ENCODE measurements around the gene PDSS2. TPM values are rescaled to one million over a fixed set of nuclear protein-coding genes. Genes with fewer than 3 reads are reported as not detected.

The PDSS2 gene
- total and polyA plus RNA-seq, 4 donors: 10.5 to 20.9 (median 16.0) TPM

DNA sequence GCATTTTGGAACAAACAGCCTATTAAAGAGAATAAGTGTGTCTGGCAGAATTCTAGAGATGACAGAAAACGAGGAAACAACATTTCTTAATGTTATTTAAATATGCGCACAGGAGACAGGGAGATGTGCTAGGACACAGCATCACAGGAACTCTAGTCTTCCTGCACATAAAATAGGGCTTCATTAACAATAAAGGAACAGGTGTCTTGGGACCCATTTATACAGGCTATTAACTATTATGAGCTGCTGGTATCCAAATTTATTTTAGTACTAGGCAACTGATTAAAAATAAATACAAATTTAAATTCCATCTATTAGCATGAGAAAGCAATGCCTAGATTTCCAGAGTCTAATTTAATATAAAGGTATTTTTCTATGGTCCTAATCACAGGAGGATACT lies 102.3 kb downstream of the PDSS2 start:
- Histone ChIP-seq H3K27ac (ENCODE audit: low read depth in 1 of 2, low read length in 2 of 2) (no peak overlapping the region), H3K27me3 (ENCODE audit: control insufficient read depth in 4 of 4, insufficient read depth in 4 of 4, low read length in 3 of 4) (no peaks in the 10 kb centered on the region), H3K36me3 (ENCODE audit: control insufficient read depth in 4 of 4, insufficient read depth in 3 of 4, low read depth in 1 of 4, low read length in 3 of 4) (no peaks in the 10 kb centered on the region), H3K4me3 (ENCODE audit: low read depth in 1 of 3, low read length in 3 of 3) (no peak overlapping the region), H3K4me1 (ENCODE audit: control insufficient read depth in 4 of 4, insufficient read depth in 4 of 4, low read length in 3 of 4) (peaks cover 0 to under 1% (median 0%) of the 10 kb centered on the region in 4 donors), H3K9me3 (ENCODE audit: control insufficient read depth in 4 of 4, low read length in 3 of 4) (no peaks in the 10 kb centered on the region), H3K9ac (ENCODE audit: low read depth in 1 of 2, low read length in 2 of 2) (no peak overlapping the region)
- TF ChIP-seq JUND (IDR thresholded peaks at IDR 0.05) (no peak), FOXA2 (IDR thresholded peaks at IDR 0.05) (no peak), FOXA1 (IDR thresholded peaks at IDR 0.05) (no peak), RAD21 (IDR thresholded peaks at IDR 0.05) (no peak), SP1 (IDR thresholded peaks at IDR 0.05) (no peak), EGR1 (IDR thresholded peaks at IDR 0.05; ENCODE audit: low read depth in 2 of 2) (no peak), GABPA (IDR thresholded peaks at IDR 0.05 in 1 of 2, conservative IDR thresholded peaks at IDR 0.05 in 1 of 2) (no peak), RXRA (IDR thresholded peaks at IDR 0.05) (no peak), TAF1 (conservative IDR thresholded peaks at IDR 0.05) (no peak), YY1 (IDR thresholded peaks at IDR 0.05) (no peak), NR2F2 (IDR thresholded peaks at IDR 0.05) (no peak), HNF4G (IDR thresholded peaks at IDR 0.05) (no peak), HNF4A (conservative IDR thresholded peaks at IDR 0.05) (no peak)
- TF ChIP-seq, protein P1, sequence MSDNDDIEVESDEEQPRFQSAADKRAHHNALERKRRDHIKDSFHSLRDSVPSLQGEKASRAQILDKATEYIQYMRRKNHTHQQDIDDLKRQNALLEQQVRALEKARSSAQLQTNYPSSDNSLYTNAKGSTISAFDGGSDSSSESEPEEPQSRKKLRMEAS (IDR thresholded peaks at IDR 0.05): no peak
- TF ChIP-seq, protein P2, sequence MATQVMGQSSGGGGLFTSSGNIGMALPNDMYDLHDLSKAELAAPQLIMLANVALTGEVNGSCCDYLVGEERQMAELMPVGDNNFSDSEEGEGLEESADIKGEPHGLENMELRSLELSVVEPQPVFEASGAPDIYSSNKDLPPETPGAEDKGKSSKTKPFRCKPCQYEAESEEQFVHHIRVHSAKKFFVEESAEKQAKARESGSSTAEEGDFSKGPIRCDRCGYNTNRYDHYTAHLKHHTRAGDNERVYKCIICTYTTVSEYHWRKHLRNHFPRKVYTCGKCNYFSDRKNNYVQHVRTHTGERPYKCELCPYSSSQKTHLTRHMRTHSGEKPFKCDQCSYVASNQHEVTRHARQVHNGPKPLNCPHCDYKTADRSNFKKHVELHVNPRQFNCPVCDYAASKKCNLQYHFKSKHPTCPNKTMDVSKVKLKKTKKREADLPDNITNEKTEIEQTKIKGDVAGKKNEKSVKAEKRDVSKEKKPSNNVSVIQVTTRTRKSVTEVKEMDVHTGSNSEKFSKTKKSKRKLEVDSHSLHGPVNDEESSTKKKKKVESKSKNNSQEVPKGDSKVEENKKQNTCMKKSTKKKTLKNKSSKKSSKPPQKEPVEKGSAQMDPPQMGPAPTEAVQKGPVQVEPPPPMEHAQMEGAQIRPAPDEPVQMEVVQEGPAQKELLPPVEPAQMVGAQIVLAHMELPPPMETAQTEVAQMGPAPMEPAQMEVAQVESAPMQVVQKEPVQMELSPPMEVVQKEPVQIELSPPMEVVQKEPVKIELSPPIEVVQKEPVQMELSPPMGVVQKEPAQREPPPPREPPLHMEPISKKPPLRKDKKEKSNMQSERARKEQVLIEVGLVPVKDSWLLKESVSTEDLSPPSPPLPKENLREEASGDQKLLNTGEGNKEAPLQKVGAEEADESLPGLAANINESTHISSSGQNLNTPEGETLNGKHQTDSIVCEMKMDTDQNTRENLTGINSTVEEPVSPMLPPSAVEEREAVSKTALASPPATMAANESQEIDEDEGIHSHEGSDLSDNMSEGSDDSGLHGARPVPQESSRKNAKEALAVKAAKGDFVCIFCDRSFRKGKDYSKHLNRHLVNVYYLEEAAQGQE (IDR thresholded peaks at IDR 0.05): no peak
- TF ChIP-seq, protein P3, sequence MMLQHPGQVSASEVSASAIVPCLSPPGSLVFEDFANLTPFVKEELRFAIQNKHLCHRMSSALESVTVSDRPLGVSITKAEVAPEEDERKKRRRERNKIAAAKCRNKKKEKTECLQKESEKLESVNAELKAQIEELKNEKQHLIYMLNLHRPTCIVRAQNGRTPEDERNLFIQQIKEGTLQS (IDR thresholded peaks at IDR 0.05): no peak
- TF ChIP-seq, protein P4, sequence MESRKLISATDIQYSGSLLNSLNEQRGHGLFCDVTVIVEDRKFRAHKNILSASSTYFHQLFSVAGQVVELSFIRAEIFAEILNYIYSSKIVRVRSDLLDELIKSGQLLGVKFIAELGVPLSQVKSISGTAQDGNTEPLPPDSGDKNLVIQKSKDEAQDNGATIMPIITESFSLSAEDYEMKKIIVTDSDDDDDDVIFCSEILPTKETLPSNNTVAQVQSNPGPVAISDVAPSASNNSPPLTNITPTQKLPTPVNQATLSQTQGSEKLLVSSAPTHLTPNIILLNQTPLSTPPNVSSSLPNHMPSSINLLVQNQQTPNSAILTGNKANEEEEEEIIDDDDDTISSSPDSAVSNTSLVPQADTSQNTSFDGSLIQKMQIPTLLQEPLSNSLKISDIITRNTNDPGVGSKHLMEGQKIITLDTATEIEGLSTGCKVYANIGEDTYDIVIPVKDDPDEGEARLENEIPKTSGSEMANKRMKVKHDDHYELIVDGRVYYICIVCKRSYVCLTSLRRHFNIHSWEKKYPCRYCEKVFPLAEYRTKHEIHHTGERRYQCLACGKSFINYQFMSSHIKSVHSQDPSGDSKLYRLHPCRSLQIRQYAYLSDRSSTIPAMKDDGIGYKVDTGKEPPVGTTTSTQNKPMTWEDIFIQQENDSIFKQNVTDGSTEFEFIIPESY (IDR thresholded peaks at IDR 0.05): no peak
- TF ChIP-seq, protein P5, sequence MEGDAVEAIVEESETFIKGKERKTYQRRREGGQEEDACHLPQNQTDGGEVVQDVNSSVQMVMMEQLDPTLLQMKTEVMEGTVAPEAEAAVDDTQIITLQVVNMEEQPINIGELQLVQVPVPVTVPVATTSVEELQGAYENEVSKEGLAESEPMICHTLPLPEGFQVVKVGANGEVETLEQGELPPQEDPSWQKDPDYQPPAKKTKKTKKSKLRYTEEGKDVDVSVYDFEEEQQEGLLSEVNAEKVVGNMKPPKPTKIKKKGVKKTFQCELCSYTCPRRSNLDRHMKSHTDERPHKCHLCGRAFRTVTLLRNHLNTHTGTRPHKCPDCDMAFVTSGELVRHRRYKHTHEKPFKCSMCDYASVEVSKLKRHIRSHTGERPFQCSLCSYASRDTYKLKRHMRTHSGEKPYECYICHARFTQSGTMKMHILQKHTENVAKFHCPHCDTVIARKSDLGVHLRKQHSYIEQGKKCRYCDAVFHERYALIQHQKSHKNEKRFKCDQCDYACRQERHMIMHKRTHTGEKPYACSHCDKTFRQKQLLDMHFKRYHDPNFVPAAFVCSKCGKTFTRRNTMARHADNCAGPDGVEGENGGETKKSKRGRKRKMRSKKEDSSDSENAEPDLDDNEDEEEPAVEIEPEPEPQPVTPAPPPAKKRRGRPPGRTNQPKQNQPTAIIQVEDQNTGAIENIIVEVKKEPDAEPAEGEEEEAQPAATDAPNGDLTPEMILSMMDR (IDR thresholded peaks at IDR 0.05; ENCODE audit: low read depth, low read length, missing input control): no peak
- over 99% methylated on average over 2 of the region's 2 CpGs for WGBS
- no peak for DNase-seq (ENCODE audit: low spot score)
